Measurements from ENCODE around the gene LRRC30.

Gene LRRC30

DNA sequence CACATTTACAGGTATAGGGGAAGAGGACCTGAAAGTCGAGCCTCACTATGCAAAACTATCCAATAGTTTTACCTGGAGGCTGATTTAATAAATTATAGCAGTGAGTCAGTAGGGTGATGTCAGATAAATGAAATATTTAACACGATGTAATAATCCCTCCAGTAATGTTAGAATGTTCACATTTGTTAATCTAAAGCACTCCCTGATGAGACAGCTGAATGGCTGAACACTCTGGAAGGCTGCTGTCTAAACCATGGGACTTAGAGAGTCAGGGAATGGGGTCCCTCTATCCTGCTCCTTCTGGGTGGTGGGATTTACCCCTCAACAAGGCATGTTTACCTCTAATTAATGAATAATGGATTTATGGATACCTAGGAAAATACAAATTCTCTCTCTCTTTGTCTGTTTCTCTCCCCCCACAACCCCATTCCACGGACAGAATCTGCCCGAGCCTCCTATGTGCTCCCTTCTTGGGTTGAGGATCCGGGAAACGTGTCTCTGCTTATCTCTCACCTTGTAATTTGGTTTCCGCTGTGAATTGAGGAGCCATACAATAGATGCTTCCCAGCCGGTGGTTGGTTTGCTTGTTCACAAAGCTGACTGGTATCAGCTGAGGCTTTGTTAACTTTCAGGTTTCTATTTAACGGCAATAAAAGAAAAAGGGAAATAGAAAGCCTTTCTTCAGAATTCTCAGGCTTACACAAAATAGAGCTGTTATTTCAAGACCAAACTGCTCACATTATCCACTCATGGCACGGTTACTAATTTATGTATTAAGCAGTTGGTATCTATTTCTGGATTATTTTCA is 25.9 kb downstream of the LRRC30 start:
- Histone ChIP-seq H3K36me3 (ENCODE audit: control insufficient read depth in 1 of 2, insufficient read depth in 2 of 2, low read depth in 1 of 2, low read length in 2 of 2) (no peaks in the 10 kb centered on the region), H3K9ac (ENCODE audit: low read length) (no peak overlapping the region), H3K27ac (ENCODE audit: low read length, poor library complexity, severe bottlenecking) (no peak overlapping the region)

DNA sequence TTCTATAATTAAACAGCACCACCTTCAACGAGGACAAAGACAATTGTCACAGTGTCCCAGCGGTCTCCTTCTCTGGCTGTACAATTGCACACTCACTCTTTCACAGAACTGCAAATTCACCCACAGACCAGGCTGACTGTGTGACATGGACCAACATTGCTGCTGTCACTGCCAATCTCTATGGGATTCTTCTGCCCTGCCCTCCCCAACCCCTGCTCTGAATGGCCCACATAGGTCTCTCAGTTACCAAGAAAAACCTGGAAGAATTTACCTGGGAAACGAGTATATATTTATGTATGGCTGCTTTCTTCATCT is 26.5 kb downstream of the LRRC30 start:
- Histone ChIP-seq H3K79me1 (replicated peaks; ENCODE audit: low read length, poor library complexity, severe bottlenecking) (no peaks in the 10 kb centered on the region), H4K8ac (ENCODE audit: low read length) (no peak overlapping the region), H3K27ac (ENCODE audit: low read length, poor library complexity, severe bottlenecking) (no peak overlapping the region), H3K23ac (ENCODE audit: low read length in 2 of 2) (no peak overlapping the region), H3K9me3 (ENCODE audit: control insufficient read depth, low read length) (no peaks in the 10 kb centered on the region), H2BK12ac (ENCODE audit: low read length in 2 of 2) (no peak overlapping the region), H2BK15ac (ENCODE audit: low read depth, poor library complexity, severe bottlenecking) (no peak overlapping the region), H3K18ac (ENCODE audit: low read depth in 1 of 2, low read length in 2 of 2) (no peak overlapping the region), H3K4me1 (ENCODE audit: control insufficient read depth, insufficient read depth, low read depth, low read length) (no peaks in the 10 kb centered on the region), H3K4me2 (ENCODE audit: low read length, poor library complexity, severe bottlenecking) (no peak overlapping the region), H3K9ac (ENCODE audit: low read length) (no peak overlapping the region), H3K4me3 (ENCODE audit: insufficient read depth in 1 of 2, low read depth in 1 of 2, low read length in 2 of 2) (no peak overlapping the region), H2BK120ac (ENCODE audit: low read depth, low read length) (no peak overlapping the region), H3K14ac (ENCODE audit: low read length in 2 of 2) (no peak overlapping the region), H4K91ac (ENCODE audit: low read length) (no peak overlapping the region), H3K27me3 (ENCODE audit: control insufficient read depth in 1 of 2, insufficient read depth in 1 of 2, low read length in 2 of 2) (peaks cover 0 to 19% of the 10 kb centered on the region in 2 experiments), H3K36me3 (ENCODE audit: control insufficient read depth in 1 of 2, insufficient read depth in 2 of 2, low read depth in 1 of 2, low read length in 2 of 2) (no peaks in the 10 kb centered on the region), H2AK5ac (ENCODE audit: low read length, severe bottlenecking) (no peak overlapping the region), H2BK5ac (ENCODE audit: low read depth, low read length, poor library complexity, severe bottlenecking) (no peak overlapping the region), H2AFZ (ENCODE audit: low read depth, low read length) (no peak overlapping the region), H3K4ac (ENCODE audit: low read depth in 1 of 2, low read length in 2 of 2) (no peak overlapping the region)
- DNase-seq = no peak
- WGBS = 81% methylated on average over 3 of the region's 3 CpGs

More for the DNA sequence above, 25.9 kb downstream of the LRRC30 start:
- Histone ChIP-seq H4K8ac (ENCODE audit: low read length) (no peak overlapping the region), H3K79me1 (replicated peaks; ENCODE audit: low read length, poor library complexity, severe bottlenecking) (no peaks in the 10 kb centered on the region), H2BK15ac (ENCODE audit: low read depth, poor library complexity, severe bottlenecking) (no peak overlapping the region), H3K23ac (ENCODE audit: low read length in 2 of 2) (no peak overlapping the region), H3K14ac (ENCODE audit: low read length in 2 of 2) (no peak overlapping the region), H3K4ac (ENCODE audit: low read depth in 1 of 2, low read length in 2 of 2) (no peak overlapping the region), H3K18ac (ENCODE audit: low read depth in 1 of 2, low read length in 2 of 2) (no peak overlapping the region), H3K9me3 (ENCODE audit: control insufficient read depth, low read length) (no peaks in the 10 kb centered on the region), H2BK5ac (ENCODE audit: low read depth, low read length, poor library complexity, severe bottlenecking) (no peak overlapping the region), H2AFZ (ENCODE audit: low read depth, low read length) (no peak overlapping the region), H4K91ac (ENCODE audit: low read length) (no peak overlapping the region), H2BK12ac (ENCODE audit: low read length in 2 of 2) (no peak overlapping the region), H3K4me2 (ENCODE audit: low read length, poor library complexity, severe bottlenecking) (no peak overlapping the region), H2BK120ac (ENCODE audit: low read depth, low read length) (no peak overlapping the region), H3K27me3 (ENCODE audit: control insufficient read depth in 1 of 2, insufficient read depth in 1 of 2, low read length in 2 of 2) (peaks cover 0 to 19% of the 10 kb centered on the region in 2 experiments), H2AK5ac (ENCODE audit: low read length, severe bottlenecking) (no peak overlapping the region), H3K4me3 (ENCODE audit: insufficient read depth in 1 of 2, low read depth in 1 of 2, low read length in 2 of 2) (no peak overlapping the region), H3K4me1 (ENCODE audit: control insufficient read depth, insufficient read depth, low read depth, low read length) (no peaks in the 10 kb centered on the region)
- 35% methylated on average over 7 of the region's 10 CpGs for WGBS
- DNase-seq = no peak

DNA sequence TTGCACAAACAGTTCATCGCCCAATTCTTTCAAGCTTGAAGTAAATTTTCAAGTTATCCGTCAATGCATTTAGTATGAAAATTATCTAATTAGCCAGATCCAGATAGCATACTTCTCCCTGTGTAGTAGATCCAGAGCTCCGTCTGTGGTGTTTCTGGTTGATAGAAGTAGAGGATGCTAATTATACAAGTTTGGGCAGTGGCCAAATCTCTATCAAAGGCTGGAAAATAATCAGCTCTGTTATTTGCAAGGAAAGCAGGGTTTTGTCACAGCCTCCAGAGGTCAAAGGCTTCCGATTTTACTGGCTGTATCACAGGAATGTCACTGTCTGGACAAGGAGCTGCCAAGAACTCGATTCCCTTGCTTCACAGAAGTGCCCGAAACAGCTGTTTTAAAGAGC is 28.6 kb downstream of the LRRC30 start:
- no peak overlapping the region for H3K4me2 ChIP-seq (ENCODE audit: low read length, poor library complexity, severe bottlenecking)
- no peak overlapping the region for H2AK5ac ChIP-seq (ENCODE audit: low read length, severe bottlenecking)
- 66% methylated on average over 4 of the region's 6 CpGs for WGBS
- H4K91ac ChIP-seq (ENCODE audit: low read length) = no peak overlapping the region
- peaks cover 0 to 19% of the 10 kb centered on the region in 2 experiments for H3K27me3 ChIP-seq (ENCODE audit: control insufficient read depth in 1 of 2, insufficient read depth in 1 of 2, low read length in 2 of 2)
- no peak overlapping the region for H2AFZ ChIP-seq (ENCODE audit: low read depth, low read length)
- H3K4me1 ChIP-seq (ENCODE audit: control insufficient read depth, insufficient read depth, low read depth, low read length) = no peaks in the 10 kb centered on the region
- no peak for DNase-seq
- no peak overlapping the region for H2BK12ac ChIP-seq (ENCODE audit: low read length in 2 of 2)
- no peaks in the 10 kb centered on the region for H3K36me3 ChIP-seq (ENCODE audit: control insufficient read depth in 1 of 2, insufficient read depth in 2 of 2, low read depth in 1 of 2, low read length in 2 of 2)
- no peak overlapping the region for H3K4me3 ChIP-seq (ENCODE audit: insufficient read depth in 1 of 2, low read depth in 1 of 2, low read length in 2 of 2)
- no peak overlapping the region for H3K27ac ChIP-seq (ENCODE audit: low read length, poor library complexity, severe bottlenecking)
- no peaks in the 10 kb centered on the region for H3K79me1 ChIP-seq (replicated peaks; ENCODE audit: low read length, poor library complexity, severe bottlenecking)
- H3K4ac ChIP-seq (ENCODE audit: low read depth in 1 of 2, low read length in 2 of 2) = no peak overlapping the region
- H3K14ac ChIP-seq (ENCODE audit: low read length in 2 of 2) = no peak overlapping the region
- no peaks in the 10 kb centered on the region for H3K9me3 ChIP-seq (ENCODE audit: control insufficient read depth, low read length)
- H3K18ac ChIP-seq (ENCODE audit: low read depth in 1 of 2, low read length in 2 of 2) = no peak overlapping the region
- no peak overlapping the region for H4K8ac ChIP-seq (ENCODE audit: low read length)
- H2BK5ac ChIP-seq (ENCODE audit: low read depth, low read length, poor library complexity, severe bottlenecking) = no peak overlapping the region
- H2BK120ac ChIP-seq (ENCODE audit: low read depth, low read length) = no peak overlapping the region
- no peak overlapping the region for H3K9ac ChIP-seq (ENCODE audit: low read length)
- no peak overlapping the region for H2BK15ac ChIP-seq (ENCODE audit: low read depth, poor library complexity, severe bottlenecking)
- H3K23ac ChIP-seq (ENCODE audit: low read length in 2 of 2) = no peak overlapping the region

DNA sequence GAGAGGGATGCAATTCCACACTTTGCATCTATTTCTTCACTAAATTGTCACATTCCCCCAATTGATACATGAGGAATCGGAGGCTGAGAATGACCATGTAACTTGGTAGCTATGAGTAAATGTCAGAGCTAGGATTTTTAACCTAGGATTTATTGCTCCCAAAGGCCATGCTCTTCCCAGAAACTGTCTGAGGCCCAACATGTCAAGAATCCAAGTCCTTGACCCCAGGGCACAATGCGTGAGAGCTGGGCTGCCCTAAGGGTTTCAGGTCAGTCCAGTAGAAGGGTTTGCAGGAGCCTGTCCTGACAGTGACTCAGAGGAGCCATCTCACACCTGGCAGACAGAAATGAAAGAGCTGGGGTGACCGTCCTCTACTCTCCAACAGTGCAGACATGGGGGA is 30.3 kb downstream of the LRRC30 start:
- Histone ChIP-seq H2AFZ (ENCODE audit: low read depth, low read length) (no peak overlapping the region), H3K4me2 (ENCODE audit: low read length, poor library complexity, severe bottlenecking) (no peak overlapping the region), H3K14ac (ENCODE audit: low read length in 2 of 2) (no peak overlapping the region), H3K4me1 (ENCODE audit: control insufficient read depth, insufficient read depth, low read depth, low read length) (no peaks in the 10 kb centered on the region), H3K27ac (ENCODE audit: low read length, poor library complexity, severe bottlenecking) (no peak overlapping the region), H2BK15ac (ENCODE audit: low read depth, poor library complexity, severe bottlenecking) (no peak overlapping the region), H3K18ac (ENCODE audit: low read depth in 1 of 2, low read length in 2 of 2) (no peak overlapping the region), H2BK120ac (ENCODE audit: low read depth, low read length) (no peak overlapping the region), H3K27me3 (ENCODE audit: control insufficient read depth in 1 of 2, insufficient read depth in 1 of 2, low read length in 2 of 2) (peaks cover 0 to 19% of the 10 kb centered on the region in 2 experiments), H3K9ac (ENCODE audit: low read length) (no peak overlapping the region), H4K8ac (ENCODE audit: low read length) (no peak overlapping the region), H2BK5ac (ENCODE audit: low read depth, low read length, poor library complexity, severe bottlenecking) (no peak overlapping the region), H3K36me3 (ENCODE audit: control insufficient read depth in 1 of 2, insufficient read depth in 2 of 2, low read depth in 1 of 2, low read length in 2 of 2) (no peaks in the 10 kb centered on the region), H3K9me3 (ENCODE audit: control insufficient read depth, low read length) (no peaks in the 10 kb centered on the region), H3K4me3 (ENCODE audit: insufficient read depth in 1 of 2, low read depth in 1 of 2, low read length in 2 of 2) (no peak overlapping the region), H3K23ac (ENCODE audit: low read length in 2 of 2) (no peak overlapping the region), H2BK12ac (ENCODE audit: low read length in 2 of 2) (no peak overlapping the region), H2AK5ac (ENCODE audit: low read length, severe bottlenecking) (no peak overlapping the region), H3K4ac (ENCODE audit: low read depth in 1 of 2, low read length in 2 of 2) (no peak overlapping the region), H4K91ac (ENCODE audit: low read length) (no peak overlapping the region), H3K79me1 (replicated peaks; ENCODE audit: low read length, poor library complexity, severe bottlenecking) (no peaks in the 10 kb centered on the region)
- DNase-seq = no peak
- WGBS = 38% methylated on average over 2 of the region's 3 CpGs

Data from mesenchymal stem cell (in vitro differentiated cells and primary cell).